Dendritic cell treated with granulocyte-macrophage colony-stimulating factor and Interleukin-4, amounts not matched to agents 40 ng/mL and 50 ng/mL, for 4 days (primary cell): Measurements from ENCODE around the gene CMIP.
"Not testable (repeated sequence)": the region's sequence is repeated elsewhere in the genome, so short reads cannot be mapped to it uniquely, and the experiment has no call there.

Experiments
- H3K27ac Mint-ChIP-seq: one replicate; pipeline ENCODE4 v1.8.0; 2022; ENCODE audit warnings: mild to moderate bottlenecking, mixed read lengths
- H3K27me3 Mint-ChIP-seq: one replicate; pipeline ENCODE4 v1.8.0; 2022; ENCODE audit warnings: mild to moderate bottlenecking, mixed read lengths
- H3K36me3 Mint-ChIP-seq: one replicate; pipeline ENCODE4 v1.8.0; 2022; ENCODE audit warnings: low read depth, mixed read lengths
- H3K4me1 Mint-ChIP-seq: one replicate; pipeline ENCODE4 v1.8.0; 2022; ENCODE audit warnings: low read depth, mixed read lengths
- H3K4me3 Mint-ChIP-seq: one replicate; pipeline ENCODE4 v1.8.0; 2022; ENCODE audit warnings: mild to moderate bottlenecking, moderate library complexity, mixed read lengths
- H3K9me3 Mint-ChIP-seq: one replicate; pipeline ENCODE4 v1.8.0; 2022; ENCODE audit warnings: mixed read lengths
- intact Hi-C: fragments of 100-400 bp; cut with micrococcal nuclease; formaldehyde crosslinking; loops from one replicate; pipeline ENCODE4 v1.15.0; 2022

Gene CMIP

DNA sequence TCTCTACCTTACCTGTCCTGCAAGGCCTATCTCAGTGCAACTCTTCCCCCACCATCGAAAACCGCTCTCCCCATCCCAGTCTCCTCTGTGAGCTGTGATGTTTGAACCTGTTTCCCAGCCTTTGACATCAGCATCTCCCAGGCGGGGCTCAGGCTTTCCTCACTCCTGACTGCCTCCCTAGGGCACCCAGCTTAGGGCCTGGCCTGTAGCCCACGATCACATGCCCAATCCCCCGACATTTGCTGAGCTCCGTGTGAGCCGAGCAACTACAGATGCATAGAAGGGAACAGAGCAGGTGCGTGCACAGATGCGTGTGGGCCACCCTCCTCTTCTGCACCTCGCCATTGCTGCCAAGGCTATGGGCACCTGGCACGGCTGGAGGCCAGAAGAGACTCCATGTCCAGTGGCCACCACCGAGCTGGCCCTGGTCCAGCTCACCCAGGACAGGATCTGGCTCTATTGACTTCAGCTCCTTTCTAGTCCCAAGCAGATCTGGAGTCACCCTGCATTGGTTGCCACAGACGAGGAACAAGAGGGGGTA lies 35.5 kb upstream of the CMIP start:
- H3K4me1 Mint-ChIP-seq: no peaks in the 10 kb centered on the region
- H3K27ac Mint-ChIP-seq: no peak overlapping the region
- no peaks in the 10 kb centered on the region for H3K36me3 Mint-ChIP-seq
- intact Hi-C loops: loop anchor here (10.0 kb wide), 1 partner anchor 216 kb away; no protein-coding TSS in a partner anchor
- H3K4me3 Mint-ChIP-seq: no peak overlapping the region
- H3K9me3 Mint-ChIP-seq: no peaks in the 10 kb centered on the region
- peaks cover 20% of the 10 kb centered on the region for H3K27me3 Mint-ChIP-seq

DNA sequence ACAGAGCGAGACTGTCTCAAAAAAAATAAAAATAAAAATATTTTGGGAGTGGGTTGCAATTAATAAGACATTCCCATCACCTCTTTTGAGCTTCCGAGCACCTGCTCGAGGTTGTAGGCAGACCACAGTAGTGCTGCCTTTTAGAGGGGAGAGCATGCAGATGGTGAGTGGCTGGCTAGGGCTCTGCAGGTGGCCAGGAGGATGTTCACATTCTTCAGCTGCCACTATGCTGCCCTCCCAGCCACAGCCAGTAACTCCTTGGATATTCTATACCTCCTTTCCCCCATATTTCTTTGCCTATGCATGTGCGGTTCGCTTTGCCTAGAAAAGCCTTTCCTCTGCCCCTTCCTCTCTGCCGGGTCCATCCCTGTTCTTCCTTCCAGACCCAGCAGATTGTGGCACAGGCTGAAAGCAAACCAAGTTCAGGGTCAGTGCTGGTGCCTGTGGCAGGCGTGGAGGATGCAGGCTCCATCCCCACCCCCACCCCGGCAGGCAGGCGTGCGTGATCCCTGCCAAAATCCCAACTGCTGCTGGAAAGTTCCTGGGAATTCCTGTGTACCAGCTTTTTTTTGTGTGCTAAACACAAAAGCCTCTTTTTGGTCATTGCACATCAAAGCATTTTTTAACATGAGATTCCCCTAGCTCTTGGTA lies 33.8 kb upstream of the CMIP start:
- no peaks in the 10 kb centered on the region for H3K36me3 Mint-ChIP-seq
- no peaks in the 10 kb centered on the region for H3K4me1 Mint-ChIP-seq
- intact Hi-C loops: no loop called here
- H3K4me3 Mint-ChIP-seq: no peak overlapping the region
- H3K9me3 Mint-ChIP-seq: no peaks in the 10 kb centered on the region
- H3K27ac Mint-ChIP-seq: no peak overlapping the region
- H3K27me3 Mint-ChIP-seq: peaks cover 25% of the 10 kb centered on the region

DNA sequence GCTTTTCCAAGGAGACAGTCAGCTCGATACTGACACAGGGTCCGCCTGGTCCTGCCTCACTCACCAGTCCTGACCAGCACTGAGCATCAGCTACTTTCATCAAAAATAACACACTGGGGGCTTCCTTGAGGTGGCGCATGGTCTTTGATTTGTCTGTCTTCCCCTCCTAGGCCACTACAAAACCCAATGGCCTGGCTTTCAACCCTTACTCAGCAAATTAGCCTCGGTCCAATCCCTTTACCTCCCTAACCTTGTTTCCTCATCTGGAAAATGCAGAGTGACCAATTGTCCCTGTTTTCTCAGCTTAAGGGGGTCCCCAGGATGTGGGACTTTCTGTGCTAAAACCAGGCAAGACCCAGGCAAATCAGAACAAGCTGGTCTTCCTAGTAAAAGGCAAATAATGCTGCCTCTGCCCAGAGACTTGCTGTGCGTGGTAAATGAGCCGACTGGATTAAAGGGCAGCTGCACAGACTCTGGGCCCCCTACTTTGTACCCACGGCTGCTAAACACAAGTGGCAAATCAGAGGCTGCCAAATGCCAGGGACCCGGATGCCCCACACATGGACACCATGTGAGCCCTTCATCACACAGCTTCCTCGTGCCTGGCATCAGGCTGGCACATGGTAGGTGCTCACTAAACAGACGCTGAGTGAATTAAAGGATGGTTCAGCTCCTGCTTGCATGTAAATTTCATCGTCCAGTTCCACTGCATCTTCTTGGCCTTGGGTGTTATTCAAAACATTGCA lies 31.2 kb upstream of the CMIP start:
- H3K36me3 Mint-ChIP-seq: no peaks in the 10 kb centered on the region
- intact Hi-C loops: no loop called here
- H3K27me3 Mint-ChIP-seq: peaks cover 27% of the 10 kb centered on the region
- no peaks in the 10 kb centered on the region for H3K9me3 Mint-ChIP-seq
- peaks cover 11% of the 10 kb centered on the region for H3K4me1 Mint-ChIP-seq
- no peak overlapping the region for H3K27ac Mint-ChIP-seq
- no peak overlapping the region for H3K4me3 Mint-ChIP-seq

DNA sequence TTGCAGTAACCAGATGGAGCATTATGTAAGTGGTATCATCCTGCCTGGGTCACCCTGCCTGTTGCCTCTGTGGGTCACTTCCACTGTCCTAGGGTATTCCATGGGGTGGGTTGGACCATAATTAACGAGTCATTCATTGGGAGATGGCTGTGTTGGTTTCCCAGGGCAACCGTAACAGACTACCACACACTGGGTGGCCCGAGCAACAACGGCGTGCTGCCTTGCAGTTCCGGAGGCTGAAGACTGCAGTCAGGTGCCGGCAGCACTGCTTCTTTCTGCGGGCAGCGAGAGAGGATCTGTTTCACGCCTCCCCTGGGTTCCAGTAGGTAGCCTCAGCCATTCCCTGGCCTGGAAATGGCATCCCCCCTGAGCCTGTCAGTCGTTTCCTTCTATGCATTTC lies 28.9 kb upstream of the CMIP start:
- Mint-ChIP-seq H3K27ac (no peak overlapping the region), H3K27me3 (peaks cover 13% of the 10 kb centered on the region), H3K4me3 (no peak overlapping the region), H3K4me1 (peaks cover 11% of the 10 kb centered on the region), H3K9me3 (no peaks in the 10 kb centered on the region), H3K36me3 (no peaks in the 10 kb centered on the region)
- intact Hi-C loops: no loop called here

DNA sequence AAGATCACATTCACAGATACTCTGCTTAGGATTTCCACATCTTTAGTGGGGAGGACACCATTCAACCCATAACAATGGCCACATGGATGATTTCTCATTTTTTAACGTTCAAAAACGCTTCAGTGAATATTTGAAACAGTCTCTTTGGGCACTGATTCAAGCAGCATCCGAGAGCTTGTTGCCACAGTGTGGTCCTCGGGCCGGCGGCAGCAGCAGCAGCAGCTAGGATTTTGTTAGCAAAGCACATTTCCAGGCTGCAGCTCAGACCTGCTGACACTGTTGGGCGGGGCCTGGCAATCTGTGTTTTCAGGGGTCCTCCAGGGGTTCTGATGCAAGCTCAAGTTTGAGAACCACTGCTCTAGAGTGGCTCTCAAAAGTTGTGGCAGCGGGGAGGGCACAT lies 27.9 kb upstream of the CMIP start:
- intact Hi-C loops: no loop called here
- no peak overlapping the region for H3K4me3 Mint-ChIP-seq
- peaks cover 11% of the 10 kb centered on the region for H3K4me1 Mint-ChIP-seq
- no peaks in the 10 kb centered on the region for H3K36me3 Mint-ChIP-seq
- H3K27me3 Mint-ChIP-seq: peaks cover 9% of the 10 kb centered on the region
- H3K27ac Mint-ChIP-seq: no peak overlapping the region
- no peaks in the 10 kb centered on the region for H3K9me3 Mint-ChIP-seq

DNA sequence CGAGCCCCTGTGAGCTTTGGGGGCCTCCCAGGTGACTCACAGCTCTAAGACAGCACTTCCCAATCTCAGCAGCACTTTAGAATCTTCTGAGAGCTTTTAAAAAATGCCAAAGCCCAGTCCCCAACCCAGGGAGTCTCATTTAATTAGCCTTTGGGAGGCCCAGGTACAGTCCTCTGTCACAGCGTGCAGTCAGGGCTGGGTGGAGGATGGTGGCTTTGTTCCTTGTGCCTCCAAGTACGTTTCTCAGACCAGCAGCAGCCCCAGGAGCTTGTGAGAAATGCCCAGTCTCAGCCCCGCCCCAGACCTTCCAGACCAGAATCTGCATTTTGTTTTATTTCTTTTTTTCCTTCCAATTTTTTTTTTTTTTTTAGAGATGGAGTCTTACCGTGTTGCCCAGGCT lies 27.4 kb upstream of the CMIP start:
- Mint-ChIP-seq H3K9me3 (no peaks in the 10 kb centered on the region), H3K4me1 (peaks cover 11% of the 10 kb centered on the region), H3K36me3 (no peaks in the 10 kb centered on the region), H3K27me3 (peaks cover 9% of the 10 kb centered on the region), H3K4me3 (no peak overlapping the region), H3K27ac (no peak overlapping the region)
- intact Hi-C loops: no loop called here

DNA sequence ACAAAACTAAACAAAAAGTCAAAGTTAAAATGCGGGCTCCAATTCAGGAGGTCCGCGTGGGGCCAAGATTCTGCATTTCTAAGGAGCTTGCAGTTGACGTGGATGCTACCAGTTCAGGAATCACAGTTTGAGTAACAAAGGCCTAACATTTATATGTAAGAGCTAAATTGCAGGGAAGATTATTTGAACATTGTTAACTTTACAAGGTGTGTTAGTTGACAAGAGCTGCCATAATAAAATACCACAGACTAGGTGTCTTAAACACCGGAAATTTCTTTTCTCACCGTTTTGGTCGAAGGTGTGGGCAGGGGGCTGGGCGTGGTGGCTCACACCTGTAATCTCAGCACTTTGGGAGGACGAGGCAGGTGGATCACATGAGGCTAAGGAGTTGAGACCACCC lies 24.8 kb upstream of the CMIP start:
- Mint-ChIP-seq H3K4me1 (peaks cover 22% of the 10 kb centered on the region), H3K4me3 (no peak overlapping the region), H3K36me3 (no peaks in the 10 kb centered on the region), H3K9me3 (no peaks in the 10 kb centered on the region), H3K27ac (no peak overlapping the region), H3K27me3 (peaks cover 4% of the 10 kb centered on the region)
- intact Hi-C loops: no loop called here

DNA sequence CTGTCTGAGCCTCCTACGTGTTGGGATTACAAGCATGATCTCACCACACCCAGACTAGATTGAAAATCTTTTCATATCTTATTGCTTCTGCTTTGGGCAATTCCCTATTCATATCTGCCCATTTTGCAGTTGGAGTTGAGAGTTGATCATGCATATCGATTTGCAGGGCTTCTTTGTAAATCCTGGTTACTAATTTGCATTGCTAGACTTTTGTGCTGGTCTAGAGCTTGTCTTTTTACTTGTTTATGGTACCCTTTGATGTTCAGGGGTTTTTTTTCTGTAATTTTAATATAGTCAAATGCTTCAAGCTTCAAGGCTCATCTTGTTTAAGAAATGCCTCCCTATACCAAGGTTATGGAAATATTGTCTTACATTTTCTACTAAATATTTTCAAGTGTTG lies 23.5 kb upstream of the CMIP start:
- Mint-ChIP-seq H3K27me3 (peaks cover 4% of the 10 kb centered on the region), H3K9me3 (no peaks in the 10 kb centered on the region), H3K27ac (no peak overlapping the region), H3K4me3 (no peak overlapping the region), H3K4me1 (peaks cover 32% of the 10 kb centered on the region), H3K36me3 (no peaks in the 10 kb centered on the region)
- intact Hi-C loops: no loop called here

DNA sequence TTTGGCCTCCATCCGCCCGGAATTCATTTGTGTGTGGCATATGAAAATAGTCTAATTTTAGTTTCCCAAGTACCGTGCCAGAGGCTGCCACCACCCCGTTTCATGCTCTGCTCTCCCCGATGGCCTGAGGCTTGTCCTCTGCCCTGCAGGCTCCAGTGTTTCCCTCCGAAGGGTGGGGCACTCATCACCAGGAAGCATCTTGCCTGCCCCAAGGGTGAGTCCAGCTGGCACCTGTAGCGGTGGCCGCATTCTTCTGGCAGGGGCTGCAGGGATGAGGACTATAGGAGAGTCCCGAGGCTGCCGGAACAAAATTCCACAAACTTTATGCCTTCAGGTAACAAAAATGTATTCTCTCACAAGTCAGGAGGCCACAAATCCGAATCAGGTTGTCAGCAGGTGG lies 23.1 kb upstream of the CMIP start:
- intact Hi-C loops: no loop called here
- Mint-ChIP-seq H3K9me3 (no peaks in the 10 kb centered on the region), H3K4me1 (peaks cover 32% of the 10 kb centered on the region), H3K4me3 (no peak overlapping the region), H3K27ac (no peak overlapping the region), H3K27me3 (peaks cover 4% of the 10 kb centered on the region), H3K36me3 (no peaks in the 10 kb centered on the region)

DNA sequence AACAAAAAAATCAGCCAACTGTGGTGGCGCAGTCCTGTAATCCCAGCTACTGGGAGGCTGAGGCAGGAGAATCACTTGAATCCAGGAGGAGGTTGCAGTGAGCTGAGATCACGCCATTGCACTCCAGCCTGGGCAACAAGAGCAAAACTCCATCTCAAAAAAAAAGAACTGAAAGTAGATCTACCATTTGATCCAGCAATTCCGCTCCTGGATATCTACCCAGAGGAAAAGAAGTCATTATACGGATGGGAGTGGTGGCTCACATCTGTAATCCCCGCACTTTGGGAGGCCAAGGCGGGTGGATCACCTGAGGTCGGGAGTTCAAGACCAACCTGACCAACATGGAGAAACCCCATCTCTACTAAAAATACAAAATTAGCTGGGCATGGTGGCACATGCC lies 22.5 kb upstream of the CMIP start:
- H3K27me3 Mint-ChIP-seq, H3K27ac Mint-ChIP-seq, H3K36me3 Mint-ChIP-seq, H3K9me3 Mint-ChIP-seq, H3K4me3 Mint-ChIP-seq, intact Hi-C loops: not testable (repeated sequence)
- peaks cover 29% of the 10 kb centered on the region for H3K4me1 Mint-ChIP-seq

DNA sequence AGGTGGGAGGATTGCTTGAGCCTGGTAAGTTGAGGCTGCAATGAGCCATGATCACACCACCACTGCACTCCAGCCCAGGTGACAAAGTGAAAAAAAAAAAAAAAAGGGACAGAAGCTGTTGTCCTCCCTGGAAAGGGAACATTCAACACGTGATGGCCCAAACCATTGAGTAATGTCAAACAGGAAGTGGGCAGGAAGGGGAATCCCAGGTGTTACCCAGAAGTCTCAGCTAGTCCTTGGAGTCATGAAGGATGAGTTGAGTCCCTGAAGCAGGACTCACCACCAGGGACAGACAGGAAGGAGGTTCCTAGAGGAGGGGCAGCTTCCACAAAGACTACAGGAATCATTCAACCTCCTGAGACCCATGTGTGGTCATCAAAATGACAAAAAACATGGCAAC lies 19.8 kb upstream of the CMIP start:
- no peaks in the 10 kb centered on the region for H3K27me3 Mint-ChIP-seq
- H3K9me3 Mint-ChIP-seq: no peaks in the 10 kb centered on the region
- H3K36me3 Mint-ChIP-seq: no peaks in the 10 kb centered on the region
- H3K4me1 Mint-ChIP-seq: peaks cover 31% of the 10 kb centered on the region
- peak overlapping the region; percentile 78 for H3K27ac Mint-ChIP-seq
- intact Hi-C loops: no loop called here
- no peak overlapping the region for H3K4me3 Mint-ChIP-seq

DNA sequence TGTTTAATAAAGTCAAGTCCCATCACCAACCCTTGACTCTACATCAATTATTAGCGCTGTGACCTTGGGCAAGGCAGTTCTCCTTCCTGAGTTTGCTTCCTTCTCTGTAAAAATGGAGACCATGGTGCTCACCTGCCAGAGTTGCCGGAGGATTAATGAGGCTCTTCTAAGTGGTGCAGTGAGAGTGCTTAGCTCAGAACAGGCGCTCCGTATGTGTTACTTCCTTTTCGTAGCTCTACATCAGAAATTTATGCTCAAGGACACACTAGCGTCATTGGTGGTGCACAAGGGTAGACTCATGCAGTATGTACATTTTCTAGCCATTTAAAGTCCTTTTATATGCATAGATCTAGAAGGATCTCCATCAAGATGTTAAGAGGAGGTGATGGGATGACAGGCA lies 17.4 kb upstream of the CMIP start:
- no peaks in the 10 kb centered on the region for H3K27me3 Mint-ChIP-seq

DNA sequence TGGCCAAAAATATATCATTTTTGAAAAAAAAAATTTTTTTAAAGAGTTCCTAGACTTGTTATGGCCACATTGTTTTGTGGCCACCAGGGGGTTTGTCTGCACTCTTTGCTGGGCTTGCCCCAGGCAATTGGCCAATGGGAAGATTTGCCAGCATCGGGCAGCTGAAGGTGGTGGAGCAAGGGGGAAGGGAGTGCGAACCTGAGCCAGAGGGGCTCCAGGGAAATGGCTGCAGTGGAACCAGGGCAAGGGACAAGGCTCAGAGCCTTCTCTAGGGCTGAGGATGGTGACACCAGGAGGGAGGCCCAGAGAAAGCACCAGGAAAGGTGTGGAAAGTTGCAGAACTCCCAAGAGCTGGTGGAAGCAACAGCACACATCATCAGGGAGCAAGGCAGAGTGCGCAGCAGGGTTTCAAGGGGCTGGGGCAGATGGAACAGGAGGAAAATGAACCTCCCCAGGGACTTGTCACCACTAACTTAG lies 15.5 kb upstream of the CMIP start:
- intact Hi-C loops: no loop called here
- H3K4me1 Mint-ChIP-seq: peaks cover 54% of the 10 kb centered on the region
- H3K36me3 Mint-ChIP-seq: no peaks in the 10 kb centered on the region
- no peaks in the 10 kb centered on the region for H3K27me3 Mint-ChIP-seq
- peak overlapping the region; percentile 14 for H3K27ac Mint-ChIP-seq
- no peaks in the 10 kb centered on the region for H3K9me3 Mint-ChIP-seq
- no peak overlapping the region for H3K4me3 Mint-ChIP-seq

More for the DNA sequence above, 17.4 kb upstream of the CMIP start:
- Mint-ChIP-seq H3K4me3 (no peak overlapping the region), H3K36me3 (no peaks in the 10 kb centered on the region), H3K9me3 (no peaks in the 10 kb centered on the region), H3K4me1 (peaks cover 43% of the 10 kb centered on the region), H3K27ac (no peak overlapping the region)
- intact Hi-C loops: no loop called here

DNA sequence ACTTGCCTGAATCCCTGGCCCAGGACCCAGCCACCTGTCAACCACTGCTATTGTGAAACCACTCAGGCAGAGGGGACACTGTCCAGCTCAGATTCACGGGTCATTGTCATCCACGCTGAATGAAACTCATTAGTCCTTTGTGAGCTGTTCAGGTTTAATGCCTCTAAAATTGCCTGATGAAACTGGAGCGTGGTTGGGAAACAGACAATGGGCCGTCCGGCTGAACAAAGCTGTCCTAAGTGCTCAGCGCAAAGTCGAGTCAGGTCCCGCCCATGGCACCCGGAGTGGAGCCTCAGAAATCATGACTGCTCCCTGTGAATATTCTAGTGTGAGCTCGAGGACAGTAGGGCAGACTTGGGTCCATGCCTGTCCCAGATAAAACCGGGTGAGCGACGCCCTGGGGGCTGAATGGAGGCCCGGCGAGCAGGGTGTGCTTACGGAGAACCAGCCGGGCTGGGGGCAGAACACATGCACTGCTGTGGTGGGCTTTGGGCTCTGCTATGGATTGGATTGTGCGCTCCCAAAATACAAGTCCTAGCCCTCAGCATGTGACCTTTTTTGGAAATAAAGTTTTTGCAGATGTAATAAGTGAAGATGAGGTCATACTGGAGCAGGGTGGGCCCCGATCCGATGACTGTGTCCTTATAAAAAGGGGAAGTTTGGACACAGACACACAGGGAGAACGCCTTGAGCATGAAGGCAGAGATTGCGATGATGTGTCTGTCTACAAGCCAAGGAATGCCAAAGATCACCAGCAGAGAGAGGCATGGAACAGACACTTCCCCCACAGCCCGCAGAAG lies 12.9 kb upstream of the CMIP start:
- Mint-ChIP-seq H3K9me3 (no peaks in the 10 kb centered on the region), H3K4me1 (peaks cover 50% of the 10 kb centered on the region), H3K4me3 (no peak overlapping the region), H3K27ac (peak overlapping the region; percentile 81), H3K36me3 (no peaks in the 10 kb centered on the region), H3K27me3 (no peaks in the 10 kb centered on the region)
- intact Hi-C loops: no loop called here
